ENCODE data around the gene USP38. TPM values are rescaled to one million over a fixed set of nuclear protein-coding genes. Genes with fewer than 3 reads are reported as not detected.
"Not testable (repeated sequence)": the region's sequence is repeated elsewhere in the genome, so short reads cannot be mapped to it uniquely, and the experiment has no call there.

Gene USP38
- total RNA-seq, 2 donors from 2014 or later: 29.4 to 31.8 TPM

DNA sequence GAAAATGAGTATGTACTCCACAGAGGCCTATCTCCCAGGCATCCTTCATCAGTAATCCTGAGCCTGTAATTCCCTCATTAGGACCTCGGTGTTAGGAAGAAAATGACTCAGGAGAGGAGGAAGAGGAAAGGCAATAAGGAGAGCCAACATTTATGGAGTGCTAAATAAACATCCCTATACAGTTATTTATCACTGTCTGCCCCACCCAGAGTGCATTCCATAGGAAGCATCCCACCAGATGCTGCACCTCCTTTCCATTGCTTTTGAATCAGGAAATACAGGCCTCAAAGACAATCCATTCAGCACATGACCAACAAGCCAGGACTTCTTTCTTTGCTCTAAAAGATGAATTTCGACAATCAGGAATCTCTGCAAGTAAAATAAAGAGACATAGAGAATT lies 47.6 kb downstream of the USP38 start:
- Mint-ChIP-seq H3K36me3 (no peaks in the 10 kb centered on the region), H3K27me3 (peaks cover 3 to 6% of the 10 kb centered on the region in 2 donors), H3K4me1 (ENCODE audit: low read depth in 2 of 2) (no peaks in the 10 kb centered on the region), H3K4me3 (no peak overlapping the region), H3K27ac (no peak overlapping the region), H3K9me3 (no peaks in the 10 kb centered on the region)
- DNase-seq (ENCODE audit: low spot score) (no peak), ATAC-seq (no peak)

DNA sequence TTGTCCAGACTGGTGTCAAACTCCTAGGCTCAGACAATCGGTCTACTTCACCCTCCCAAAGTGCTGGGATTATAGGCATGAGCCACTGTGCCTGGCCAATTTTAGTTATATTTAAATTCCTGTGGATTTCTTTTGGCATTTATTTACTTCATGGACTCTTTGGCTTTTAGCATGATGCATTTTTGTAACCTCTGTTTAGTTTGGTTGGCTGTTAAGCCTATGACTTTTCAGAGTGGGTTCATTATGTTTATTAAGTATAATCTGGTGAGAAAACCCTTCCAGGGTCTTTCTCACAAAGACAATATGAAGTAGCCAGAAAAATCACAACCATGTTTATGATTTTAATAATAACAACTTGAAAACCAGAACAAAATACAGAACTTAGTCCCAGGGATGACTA lies 49.4 kb downstream of the USP38 start:
- Mint-ChIP-seq H3K27me3 (peaks cover 3 to 6% of the 10 kb centered on the region in 2 donors), H3K27ac (no peak overlapping the region)
- no peak for ATAC-seq

DNA sequence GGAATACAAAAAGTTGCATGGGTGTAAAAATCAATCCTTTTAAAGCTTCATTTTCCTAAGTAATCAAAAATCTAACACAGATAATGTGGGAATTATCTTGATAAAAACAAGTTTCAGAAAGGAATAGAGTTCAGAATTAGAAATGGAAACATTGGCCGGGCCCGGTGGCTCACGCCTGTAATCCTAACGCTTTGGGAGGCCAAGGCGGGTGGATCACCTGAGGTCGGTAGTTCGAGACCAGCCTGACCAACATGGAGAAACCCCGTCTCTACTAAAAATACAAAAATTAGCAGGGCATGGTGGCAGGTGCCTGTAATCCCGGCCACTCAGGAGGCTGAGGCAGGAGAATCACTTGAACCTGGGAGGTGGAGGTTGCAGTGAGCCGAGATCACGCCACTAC lies 52.5 kb downstream of the USP38 start:
- not testable (repeated sequence) for H3K27me3 Mint-ChIP-seq; ATAC-seq; DNase-seq (ENCODE audit: low spot score); H3K36me3 Mint-ChIP-seq; H3K4me3 Mint-ChIP-seq; H3K9me3 Mint-ChIP-seq; H3K27ac Mint-ChIP-seq; H3K4me1 Mint-ChIP-seq (ENCODE audit: low read depth in 2 of 2)

More for the DNA sequence above, 49.4 kb downstream of the USP38 start:
- Mint-ChIP-seq H3K4me3 (no peak overlapping the region), H3K36me3 (no peaks in the 10 kb centered on the region), H3K9me3 (no peaks in the 10 kb centered on the region), H3K4me1 (ENCODE audit: low read depth in 2 of 2) (no peaks in the 10 kb centered on the region)
- DNase-seq (ENCODE audit: low spot score): no peak

DNA sequence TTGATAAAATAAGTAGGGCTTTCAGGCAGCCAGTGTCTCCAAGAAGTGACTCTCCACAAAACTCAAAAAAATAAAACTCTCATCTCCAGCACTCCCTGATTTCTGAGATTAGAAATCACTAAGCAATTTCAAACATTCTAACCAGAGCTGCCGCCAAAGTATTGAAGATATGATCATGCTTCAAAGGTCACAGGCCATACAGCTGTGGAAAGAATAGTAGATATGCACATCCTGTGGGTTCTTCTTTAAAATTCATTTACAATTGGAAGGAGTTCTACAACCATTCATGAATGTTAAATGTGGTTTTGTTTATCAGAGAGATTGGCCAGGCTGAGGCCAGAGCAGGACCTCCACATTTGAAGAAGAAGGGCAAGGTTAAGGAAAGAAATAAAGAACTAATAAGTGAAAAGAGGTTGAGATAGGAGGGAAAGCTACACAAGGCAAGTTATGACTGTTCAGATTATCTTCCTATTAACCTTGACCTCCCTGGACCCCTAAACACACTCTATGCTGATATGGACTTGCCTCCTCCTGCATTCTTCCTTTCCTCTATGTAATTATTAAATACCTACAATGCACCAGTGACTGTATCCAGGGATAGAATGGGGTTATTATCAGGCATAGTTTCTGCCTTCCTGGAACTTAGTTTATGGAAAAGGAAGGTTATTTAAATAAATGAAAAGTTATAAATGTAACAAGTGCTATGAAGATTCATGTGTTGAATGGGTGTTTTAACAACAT lies 56.4 kb downstream of the USP38 start:
- H3K4me1 Mint-ChIP-seq (ENCODE audit: low read depth in 2 of 2): no peaks in the 10 kb centered on the region
- H3K27ac Mint-ChIP-seq: no peak overlapping the region
- H3K9me3 Mint-ChIP-seq: no peaks in the 10 kb centered on the region
- H3K27me3 Mint-ChIP-seq: no peaks in the 10 kb centered on the region
- no peak for DNase-seq (ENCODE audit: low spot score)
- H3K36me3 Mint-ChIP-seq: no peaks in the 10 kb centered on the region
- H3K4me3 Mint-ChIP-seq: no peak overlapping the region
- ATAC-seq: no peak

DNA sequence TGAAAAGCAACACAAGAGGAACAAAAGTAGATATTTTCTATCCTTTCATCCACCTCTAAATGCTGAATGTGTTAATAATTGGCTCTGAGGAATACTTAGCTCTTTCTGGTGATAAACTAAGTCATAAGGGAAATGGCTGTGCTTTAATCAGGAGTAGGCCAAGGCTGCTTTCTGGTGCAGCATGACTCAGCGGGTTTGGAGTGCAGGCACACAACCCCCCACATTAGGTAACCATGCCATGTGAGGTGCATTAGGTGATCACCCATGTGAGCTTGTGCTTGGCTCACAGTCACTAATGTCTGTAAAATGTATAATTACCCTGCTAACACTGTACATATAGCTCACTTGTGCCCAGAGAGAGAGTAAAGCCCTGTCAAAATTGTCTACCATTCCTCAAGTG lies 57.2 kb downstream of the USP38 start:
- no peak overlapping the region for H3K27ac Mint-ChIP-seq
- H3K27me3 Mint-ChIP-seq: no peaks in the 10 kb centered on the region
- no peak for DNase-seq (ENCODE audit: low spot score)
- ATAC-seq: no peak
- no peak overlapping the region for H3K4me3 Mint-ChIP-seq
- no peaks in the 10 kb centered on the region for H3K4me1 Mint-ChIP-seq (ENCODE audit: low read depth in 2 of 2)
- H3K9me3 Mint-ChIP-seq: no peaks in the 10 kb centered on the region
- no peaks in the 10 kb centered on the region for H3K36me3 Mint-ChIP-seq

DNA sequence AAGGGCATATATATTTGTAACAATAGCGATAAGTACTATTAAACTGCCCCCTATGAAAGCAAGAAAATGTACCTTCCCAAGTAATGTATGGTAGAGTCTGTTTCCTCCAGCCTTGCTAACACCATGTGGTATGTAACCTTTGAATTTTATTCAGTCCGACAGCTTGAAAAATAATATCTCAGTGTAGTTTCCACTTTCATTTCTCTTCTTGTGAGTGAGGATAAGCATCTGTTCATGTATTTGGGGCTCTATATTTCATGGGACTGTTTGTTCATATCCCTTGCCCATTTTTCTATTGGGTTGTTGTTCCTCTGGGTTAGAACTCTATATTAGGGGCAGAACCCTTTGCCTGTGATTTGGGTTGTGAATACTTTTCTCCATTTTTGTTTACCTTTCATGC lies 58.3 kb downstream of the USP38 start:
- H3K27ac Mint-ChIP-seq: no peak overlapping the region
- H3K36me3 Mint-ChIP-seq: no peaks in the 10 kb centered on the region
- DNase-seq (ENCODE audit: low spot score): no peak
- no peaks in the 10 kb centered on the region for H3K4me1 Mint-ChIP-seq (ENCODE audit: low read depth in 2 of 2)
- no peak for ATAC-seq
- no peak overlapping the region for H3K4me3 Mint-ChIP-seq
- H3K9me3 Mint-ChIP-seq: no peaks in the 10 kb centered on the region
- no peaks in the 10 kb centered on the region for H3K27me3 Mint-ChIP-seq

DNA sequence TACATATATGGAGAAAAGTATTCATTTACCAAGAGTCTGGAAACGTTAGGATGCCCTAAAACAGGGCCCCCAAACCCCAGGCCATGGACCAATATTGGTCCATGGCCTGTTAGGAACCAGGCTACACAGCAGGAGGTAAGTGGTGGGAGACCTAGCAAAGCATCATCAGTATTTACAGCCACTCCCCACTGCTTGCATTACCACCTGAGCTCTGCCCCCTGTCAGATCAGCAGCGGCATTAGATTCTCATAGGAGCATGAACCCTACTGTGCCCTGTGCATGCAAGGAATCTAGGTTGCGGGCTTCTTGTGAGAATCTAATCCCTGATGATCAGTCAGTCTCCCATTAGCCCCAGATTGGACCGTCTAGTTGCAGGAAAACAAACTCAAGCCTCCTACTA lies 62.3 kb downstream of the USP38 start:
- H3K27me3 Mint-ChIP-seq: peaks cover 0 to 3% of the 10 kb centered on the region in 2 donors
- no peak overlapping the region for H3K27ac Mint-ChIP-seq
- H3K9me3 Mint-ChIP-seq: no peaks in the 10 kb centered on the region
- H3K36me3 Mint-ChIP-seq: no peaks in the 10 kb centered on the region
- ATAC-seq (no peak), DNase-seq (ENCODE audit: low spot score) (no peak)
- H3K4me1 Mint-ChIP-seq (ENCODE audit: low read depth in 2 of 2): no peaks in the 10 kb centered on the region
- H3K4me3 Mint-ChIP-seq: no peak overlapping the region

DNA sequence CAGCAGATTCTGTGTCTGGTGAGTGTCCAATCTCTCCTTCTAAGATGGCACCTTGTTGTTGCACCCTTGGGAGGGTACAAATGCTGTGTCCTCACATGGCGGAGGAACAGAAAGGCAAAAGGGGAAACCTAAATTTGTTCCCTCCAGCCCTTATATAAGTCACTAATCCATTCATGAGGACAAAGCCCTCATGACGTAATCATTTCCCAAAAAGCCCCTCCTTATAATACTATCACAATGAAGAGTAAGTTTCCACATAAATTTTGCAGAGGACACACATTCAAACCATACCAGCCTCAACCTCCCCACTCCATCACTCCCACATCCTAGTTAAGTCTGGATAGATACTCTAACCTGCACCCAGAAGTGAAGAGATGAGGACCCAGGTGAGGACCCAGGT lies 63.1 kb downstream of the USP38 start:
- Mint-ChIP-seq H3K27ac (no peak overlapping the region), H3K36me3 (no peaks in the 10 kb centered on the region), H3K27me3 (peaks cover 0 to 6% of the 10 kb centered on the region in 2 donors), H3K9me3 (no peaks in the 10 kb centered on the region), H3K4me3 (no peak overlapping the region), H3K4me1 (ENCODE audit: low read depth in 2 of 2) (no peaks in the 10 kb centered on the region)
- ATAC-seq (no peak), DNase-seq (ENCODE audit: low spot score) (no peak)

DNA sequence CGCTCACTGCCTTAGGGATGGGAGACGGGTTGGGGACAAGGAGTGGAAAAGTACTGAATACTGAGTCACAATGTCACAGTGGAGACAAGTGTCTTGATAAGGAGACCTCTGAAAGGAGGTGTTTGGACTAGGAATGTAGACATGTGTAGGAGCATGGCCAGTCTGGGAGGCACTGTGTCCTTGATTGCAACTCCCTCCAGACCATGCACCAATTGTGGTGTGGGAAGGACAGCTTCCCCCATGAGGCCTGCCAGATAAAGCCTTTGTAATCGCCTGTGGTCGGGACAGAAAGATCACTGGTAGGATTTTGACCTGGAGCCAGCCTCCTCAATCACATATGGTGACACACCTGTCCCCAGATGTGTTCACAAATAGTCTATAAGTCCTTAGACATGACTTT lies 64.1 kb downstream of the USP38 start:
- H3K4me1 Mint-ChIP-seq (ENCODE audit: low read depth in 2 of 2): no peaks in the 10 kb centered on the region
- H3K27me3 Mint-ChIP-seq: peaks cover 0 to 6% of the 10 kb centered on the region in 2 donors
- no peak for ATAC-seq

DNA sequence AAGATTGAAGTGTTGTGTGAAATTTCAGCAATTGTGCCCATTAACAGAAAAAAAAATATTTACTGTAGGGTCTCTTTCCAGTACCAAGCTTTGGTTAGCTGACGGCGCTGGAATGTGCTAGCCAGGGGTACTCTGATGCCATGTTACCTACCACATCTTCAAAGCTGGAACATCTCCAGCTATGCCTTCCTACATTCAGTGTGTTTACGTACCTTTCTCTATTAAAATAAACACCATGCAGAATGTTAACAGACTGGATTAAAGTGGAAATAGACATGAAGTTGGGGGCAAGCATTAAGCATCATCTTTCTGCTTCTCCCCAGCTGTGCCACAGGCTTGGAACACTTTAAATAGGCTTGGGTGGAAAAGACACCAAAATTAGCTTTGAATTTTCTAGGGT lies 65.9 kb downstream of the USP38 start:
- DNase-seq (ENCODE audit: low spot score) (no peak), ATAC-seq (no peak)
- Mint-ChIP-seq H3K4me1 (ENCODE audit: low read depth in 2 of 2) (no peaks in the 10 kb centered on the region), H3K36me3 (no peaks in the 10 kb centered on the region), H3K27me3 (peaks cover 7 to 8% of the 10 kb centered on the region in 2 donors), H3K9me3 (no peaks in the 10 kb centered on the region), H3K27ac (no peak overlapping the region), H3K4me3 (no peak overlapping the region)

More for the DNA sequence above, 64.1 kb downstream of the USP38 start:
- no peak overlapping the region for H3K4me3 Mint-ChIP-seq
- no peak for DNase-seq (ENCODE audit: low spot score)
- H3K36me3 Mint-ChIP-seq: no peaks in the 10 kb centered on the region
- H3K9me3 Mint-ChIP-seq: no peaks in the 10 kb centered on the region
- H3K27ac Mint-ChIP-seq: no peak overlapping the region

DNA sequence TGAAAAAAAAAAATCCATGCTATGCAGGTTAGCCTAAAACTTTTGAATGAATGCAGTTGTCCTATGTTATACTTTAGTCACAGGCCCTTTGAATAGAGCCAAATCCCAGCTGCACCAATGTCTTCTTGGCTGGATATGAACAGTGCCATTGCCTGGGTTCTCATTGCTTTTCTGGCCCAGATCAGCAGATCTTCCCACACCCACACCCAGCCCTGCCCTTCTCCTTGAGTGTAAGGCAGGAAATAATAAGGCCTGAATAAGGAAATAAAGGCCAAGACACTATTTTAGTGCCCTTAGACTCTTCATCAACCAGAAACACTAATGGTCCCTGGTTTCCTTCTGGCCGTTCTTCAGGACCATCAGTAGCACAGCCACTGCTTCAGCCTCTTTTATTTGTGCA lies 66.6 kb downstream of the USP38 start:
- no peak for ATAC-seq
- no peak for DNase-seq (ENCODE audit: low spot score)
- no peaks in the 10 kb centered on the region for H3K4me1 Mint-ChIP-seq (ENCODE audit: low read depth in 2 of 2)
- H3K4me3 Mint-ChIP-seq: no peak overlapping the region
- H3K36me3 Mint-ChIP-seq: no peaks in the 10 kb centered on the region
- H3K27ac Mint-ChIP-seq: no peak overlapping the region
- no peaks in the 10 kb centered on the region for H3K9me3 Mint-ChIP-seq
- peaks cover 7 to 8% of the 10 kb centered on the region in 2 donors for H3K27me3 Mint-ChIP-seq

DNA sequence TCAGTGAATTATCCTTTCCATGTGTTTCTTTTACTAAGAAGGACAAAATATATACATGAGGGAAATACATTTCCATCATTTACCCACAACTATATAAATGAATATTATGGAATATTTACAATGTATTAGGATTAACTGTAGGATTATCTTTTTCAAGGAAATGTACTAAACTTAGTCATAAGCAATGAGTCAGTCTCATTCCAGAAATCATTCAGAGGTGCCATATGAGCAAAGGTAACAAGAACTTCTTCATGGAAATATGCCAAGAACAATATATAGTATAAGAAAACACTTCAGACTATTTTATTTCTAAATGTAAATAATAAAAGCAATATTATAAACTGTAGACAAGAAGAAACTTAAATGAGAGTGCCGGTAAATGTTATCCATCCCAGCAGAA lies 67.1 kb downstream of the USP38 start:
- no peaks in the 10 kb centered on the region for H3K36me3 Mint-ChIP-seq

DNA sequence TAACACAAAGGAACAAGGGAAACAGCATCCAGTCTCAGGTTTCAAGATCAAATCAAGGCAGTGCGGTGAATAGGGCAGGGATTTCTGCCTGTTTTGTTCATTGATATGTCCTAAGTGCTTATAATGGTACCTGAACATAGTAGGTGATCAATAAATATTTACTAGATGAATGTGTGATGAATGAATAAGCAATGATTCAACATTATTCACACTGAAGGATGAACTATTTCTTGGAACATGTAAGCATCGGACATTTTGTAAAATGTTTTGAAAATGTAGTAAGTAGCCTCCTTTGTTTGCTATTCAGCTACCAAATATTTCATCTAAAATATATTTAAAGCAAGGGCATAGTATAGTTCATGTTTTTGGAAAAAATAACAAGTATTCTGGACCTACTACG lies 67.8 kb downstream of the USP38 start:
- Mint-ChIP-seq H3K27me3 (peaks cover 7 to 8% of the 10 kb centered on the region in 2 donors), H3K4me3 (no peak overlapping the region), H3K27ac (no peak overlapping the region), H3K36me3 (no peaks in the 10 kb centered on the region), H3K9me3 (no peaks in the 10 kb centered on the region), H3K4me1 (ENCODE audit: low read depth in 2 of 2) (no peaks in the 10 kb centered on the region)
- no peak for DNase-seq (ENCODE audit: low spot score)
- ATAC-seq: no peak

More for the DNA sequence above, 67.1 kb downstream of the USP38 start:
- ATAC-seq (no peak), DNase-seq (ENCODE audit: low spot score) (no peak)
- no peaks in the 10 kb centered on the region for H3K9me3 Mint-ChIP-seq
- no peaks in the 10 kb centered on the region for H3K4me1 Mint-ChIP-seq (ENCODE audit: low read depth in 2 of 2)
- H3K27me3 Mint-ChIP-seq: peaks cover 7 to 8% of the 10 kb centered on the region in 2 donors
- no peak overlapping the region for H3K27ac Mint-ChIP-seq
- no peak overlapping the region for H3K4me3 Mint-ChIP-seq

DNA sequence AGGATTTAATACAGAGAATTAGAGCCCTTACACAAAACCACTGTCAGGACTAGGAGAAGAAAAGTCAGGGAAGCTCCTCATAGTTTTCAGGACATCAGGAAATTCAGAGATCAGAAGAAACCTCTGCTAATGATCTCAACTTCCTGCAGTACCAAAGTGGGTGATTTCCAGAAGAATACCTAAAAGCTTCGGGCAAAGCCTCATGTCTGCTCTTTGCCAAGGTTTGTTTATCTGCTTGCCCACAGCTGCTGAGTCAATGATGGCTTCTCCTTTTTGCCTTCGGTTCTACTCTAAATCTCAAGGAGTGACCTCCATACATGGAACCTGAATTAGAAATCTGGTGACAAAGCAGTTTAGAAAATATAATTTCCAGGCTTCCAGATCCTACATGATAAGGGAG lies 68.4 kb downstream of the USP38 start:
- Mint-ChIP-seq H3K27me3 (peaks cover 7 to 8% of the 10 kb centered on the region in 2 donors), H3K36me3 (no peaks in the 10 kb centered on the region), H3K27ac (no peak overlapping the region), H3K9me3 (no peaks in the 10 kb centered on the region), H3K4me3 (no peak overlapping the region), H3K4me1 (ENCODE audit: low read depth in 2 of 2) (no peaks in the 10 kb centered on the region)
- DNase-seq (ENCODE audit: low spot score) (no peak), ATAC-seq (no peak)

Measured in natural killer cell treated with Interleukin-12 subunit alpha and Interleukin-12 subunit beta and Interleukin-15 and Interleukin-18, amount 100 ng/mL, for 72 hours (primary cell).